ENCODE measurements around the gene SMYD3.
"Not testable (repeated sequence)": the region's sequence is repeated elsewhere in the genome, so short reads cannot be mapped to it uniquely, and the experiment has no call there.

GRCh38 chr1:246324033-246324432 lies 183.0 kb downstream of the SMYD3 start:
- not testable (repeated sequence) for TF ChIP-seq CTCF (IDR thresholded peaks at IDR 0.05; ENCODE audit: extremely low read depth in 1 of 2, insufficient read depth in 1 of 2, low read depth in 1 of 2, low read length in 2 of 2); POLR2A (IDR thresholded peaks at IDR 0.05; ENCODE audit: low read depth, low read length); POLR2AphosphoS5 (IDR thresholded peaks at IDR 0.05; ENCODE audit: insufficient read depth, low read depth, low read length); EZH2 (IDR thresholded peaks at IDR 0.05; ENCODE audit: borderline replicate concordance, low read depth, low read length, severe bottlenecking); MAX (IDR thresholded peaks at IDR 0.05; ENCODE audit: insufficient read depth, insufficient read length); JUN (IDR thresholded peaks at IDR 0.05; ENCODE audit: borderline replicate concordance, insufficient read depth, insufficient read length, low read depth)
